ENCODE data around the gene CTTNBP2NL.

Gene CTTNBP2NL

GRCh38 chr1:112509005-112509659 is 113.1 kb downstream of the CTTNBP2NL start:
- peaks cover 18% of the 10 kb centered on the region for H3K4me1 ChIP-seq (ENCODE audit: insufficient read depth, low read length, poor library complexity, severe bottlenecking)
- H3K9ac ChIP-seq (ENCODE audit: low read depth, low read length, poor library complexity, severe bottlenecking): no peak overlapping the region
- H3K4me3 ChIP-seq (ENCODE audit: low read length, poor library complexity, severe bottlenecking): no peak overlapping the region
- H3K27me3 ChIP-seq (ENCODE audit: insufficient read depth, low read length, poor library complexity, severe bottlenecking): no peaks in the 10 kb centered on the region
- no peaks in the 10 kb centered on the region for H3K9me2 ChIP-seq (replicated peaks; ENCODE audit: low read depth, low read length)
- no peaks in the 10 kb centered on the region for H3F3A ChIP-seq (ENCODE audit: low read depth)
- H4K20me1 ChIP-seq (ENCODE audit: insufficient read depth, low read length, poor library complexity, severe bottlenecking): no peaks in the 10 kb centered on the region
- no peak overlapping the region for H2AFZ ChIP-seq (ENCODE audit: low read length)
- no peaks in the 10 kb centered on the region for H3K9me3 ChIP-seq (ENCODE audit: insufficient read depth, low read depth, low read length)
- TF ChIP-seq CTCF (conservative IDR thresholded peaks at IDR 0.05; ENCODE audit: low read length) (no peak), EZH2phosphoT487 (IDR thresholded peaks at IDR 0.05; ENCODE audit: borderline replicate concordance) (no peak)
- no peaks in the 10 kb centered on the region for H3K79me2 ChIP-seq (ENCODE audit: insufficient read depth, low read length)
- no peak overlapping the region for H3K4me2 ChIP-seq (ENCODE audit: low read depth, low read length, poor library complexity, severe bottlenecking)
- no peaks in the 10 kb centered on the region for H3K36me3 ChIP-seq (ENCODE audit: insufficient read depth, low read length)

- Histone ChIP-seq H3K4me3 (ENCODE audit: low read length, poor library complexity, severe bottlenecking) (no peak overlapping the region), H3K4me2 (ENCODE audit: low read depth, low read length, poor library complexity, severe bottlenecking) (no peak overlapping the region)
Observed at GRCh38 chr1:112509660-112510178, 113.7 kb downstream of the CTTNBP2NL start.

GRCh38 chr1:112510340-112510739 is 114.3 kb downstream of the CTTNBP2NL start:
- Histone ChIP-seq H3K79me2 (ENCODE audit: insufficient read depth, low read length) (no peaks in the 10 kb centered on the region), H4K20me1 (ENCODE audit: insufficient read depth, low read length, poor library complexity, severe bottlenecking) (no peaks in the 10 kb centered on the region), H3K9me3 (ENCODE audit: insufficient read depth, low read depth, low read length) (no peaks in the 10 kb centered on the region), H3K4me1 (ENCODE audit: insufficient read depth, low read length, poor library complexity, severe bottlenecking) (peaks cover 18% of the 10 kb centered on the region), H3K4me2 (ENCODE audit: low read depth, low read length, poor library complexity, severe bottlenecking) (no peak overlapping the region), H3K4me3 (ENCODE audit: low read length, poor library complexity, severe bottlenecking) (no peak overlapping the region), H2AFZ (ENCODE audit: low read length) (no peak overlapping the region), H3K27me3 (ENCODE audit: insufficient read depth, low read length, poor library complexity, severe bottlenecking) (no peaks in the 10 kb centered on the region), H3K9ac (ENCODE audit: low read depth, low read length, poor library complexity, severe bottlenecking) (no peak overlapping the region), H3K36me3 (ENCODE audit: insufficient read depth, low read length) (no peaks in the 10 kb centered on the region), H3K9me2 (replicated peaks; ENCODE audit: low read depth, low read length) (no peaks in the 10 kb centered on the region), H3F3A (ENCODE audit: low read depth) (no peaks in the 10 kb centered on the region)
- TF ChIP-seq CTCF (conservative IDR thresholded peaks at IDR 0.05; ENCODE audit: low read length): no peak
- TF ChIP-seq EZH2phosphoT487 (IDR thresholded peaks at IDR 0.05; ENCODE audit: borderline replicate concordance): no peak

More at GRCh38 chr1:112509660-112510178, 113.7 kb downstream of the CTTNBP2NL start:
- H3F3A ChIP-seq (ENCODE audit: low read depth): no peaks in the 10 kb centered on the region
- H3K27me3 ChIP-seq (ENCODE audit: insufficient read depth, low read length, poor library complexity, severe bottlenecking): no peaks in the 10 kb centered on the region
- H3K4me1 ChIP-seq (ENCODE audit: insufficient read depth, low read length, poor library complexity, severe bottlenecking): peaks cover 18% of the 10 kb centered on the region
- no peaks in the 10 kb centered on the region for H3K79me2 ChIP-seq (ENCODE audit: insufficient read depth, low read length)
- no peaks in the 10 kb centered on the region for H3K9me2 ChIP-seq (replicated peaks; ENCODE audit: low read depth, low read length)
- TF ChIP-seq EZH2phosphoT487 (IDR thresholded peaks at IDR 0.05; ENCODE audit: borderline replicate concordance): no peak
- no peak for TF ChIP-seq CTCF (conservative IDR thresholded peaks at IDR 0.05; ENCODE audit: low read length)
- no peaks in the 10 kb centered on the region for H4K20me1 ChIP-seq (ENCODE audit: insufficient read depth, low read length, poor library complexity, severe bottlenecking)
- H3K36me3 ChIP-seq (ENCODE audit: insufficient read depth, low read length): no peaks in the 10 kb centered on the region
- H2AFZ ChIP-seq (ENCODE audit: low read length): no peak overlapping the region
- H3K9ac ChIP-seq (ENCODE audit: low read depth, low read length, poor library complexity, severe bottlenecking): no peak overlapping the region
- no peaks in the 10 kb centered on the region for H3K9me3 ChIP-seq (ENCODE audit: insufficient read depth, low read depth, low read length)
